Brain microvascular endothelial cell (primary cell): ENCODE measurements around the gene SEMA6A.

ENCODE experiments used
- DNase-seq: peaks from one replicate; pipeline ENCODE4 v3.0.0-alpha.2; 2020
- H3K27ac ChIP-seq: fragments of 250-450 bp; sonication (Bioruptor Pico); 2 replicates; pipeline ENCODE4 v1.5.1; 2020; ENCODE audit warnings: mild to moderate bottlenecking, moderate library complexity
- H3K27me3 ChIP-seq: fragments of 250-450 bp; sonication (Bioruptor Pico); replicated peaks from 2 replicates; pipeline ENCODE4 v1.5.1; 2020; ENCODE audit warnings: mild to moderate bottlenecking
- H3K36me3 ChIP-seq: fragments of 250-450 bp; sonication (Bioruptor Pico); replicated peaks from 2 replicates; pipeline ENCODE4 v1.5.1; 2020; ENCODE audit warnings: mild to moderate bottlenecking
- H3K4me3 ChIP-seq: 2 replicates; pipeline ENCODE4 v1.5.1; 2011; ENCODE audit warnings: low read depth, mild to moderate bottlenecking, control low read depth, low read length, moderate library complexity
- in situ Hi-C: cut with HindIII; loops from 2 replicates; pipeline ENCODE4 v1.10.0; 2017; ENCODE audit warnings: low sequenced_read_pairs, low pct_ligation_motif_present
- TF ChIP-seq, protein P1 (sequence below): IDR thresholded peaks from 2 replicates; pipeline ENCODE4 v1.5.1; 2011; ENCODE audit warnings: low read depth, mild to moderate bottlenecking, moderate library complexity, low read length, control low read depth, inconsistent platforms; ENCODE audit errors: missing control alignments

SEMA6A gene

DNA sequence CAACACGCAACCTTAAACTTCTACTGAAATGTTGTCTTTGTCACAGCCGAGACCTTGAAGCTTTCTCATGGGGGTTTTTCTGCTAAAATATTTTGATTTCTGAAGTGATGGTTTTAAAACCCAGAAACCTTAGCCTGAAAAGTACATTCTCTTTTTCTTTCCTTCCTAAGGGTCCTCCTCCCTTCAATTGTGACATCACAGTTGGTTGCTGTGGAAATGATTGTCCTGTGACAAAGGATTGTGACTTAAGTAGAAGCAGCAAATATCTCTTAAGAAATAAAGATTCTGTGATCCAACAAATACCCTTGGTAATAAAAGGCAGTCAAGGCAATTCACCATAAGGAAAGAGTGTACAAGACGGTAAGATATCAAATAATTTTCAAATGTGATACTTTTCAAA lies 125.2 kb downstream of the SEMA6A start:
- TF ChIP-seq, protein P1, sequence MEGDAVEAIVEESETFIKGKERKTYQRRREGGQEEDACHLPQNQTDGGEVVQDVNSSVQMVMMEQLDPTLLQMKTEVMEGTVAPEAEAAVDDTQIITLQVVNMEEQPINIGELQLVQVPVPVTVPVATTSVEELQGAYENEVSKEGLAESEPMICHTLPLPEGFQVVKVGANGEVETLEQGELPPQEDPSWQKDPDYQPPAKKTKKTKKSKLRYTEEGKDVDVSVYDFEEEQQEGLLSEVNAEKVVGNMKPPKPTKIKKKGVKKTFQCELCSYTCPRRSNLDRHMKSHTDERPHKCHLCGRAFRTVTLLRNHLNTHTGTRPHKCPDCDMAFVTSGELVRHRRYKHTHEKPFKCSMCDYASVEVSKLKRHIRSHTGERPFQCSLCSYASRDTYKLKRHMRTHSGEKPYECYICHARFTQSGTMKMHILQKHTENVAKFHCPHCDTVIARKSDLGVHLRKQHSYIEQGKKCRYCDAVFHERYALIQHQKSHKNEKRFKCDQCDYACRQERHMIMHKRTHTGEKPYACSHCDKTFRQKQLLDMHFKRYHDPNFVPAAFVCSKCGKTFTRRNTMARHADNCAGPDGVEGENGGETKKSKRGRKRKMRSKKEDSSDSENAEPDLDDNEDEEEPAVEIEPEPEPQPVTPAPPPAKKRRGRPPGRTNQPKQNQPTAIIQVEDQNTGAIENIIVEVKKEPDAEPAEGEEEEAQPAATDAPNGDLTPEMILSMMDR = no peak
- Histone ChIP-seq H3K27me3 (no peaks in the 10 kb centered on the region), H3K36me3 (no peaks in the 10 kb centered on the region), H3K27ac (no peak overlapping the region), H3K4me3 (no peak overlapping the region)
- no peak for DNase-seq
- in situ Hi-C loops = no loop called here

DNA sequence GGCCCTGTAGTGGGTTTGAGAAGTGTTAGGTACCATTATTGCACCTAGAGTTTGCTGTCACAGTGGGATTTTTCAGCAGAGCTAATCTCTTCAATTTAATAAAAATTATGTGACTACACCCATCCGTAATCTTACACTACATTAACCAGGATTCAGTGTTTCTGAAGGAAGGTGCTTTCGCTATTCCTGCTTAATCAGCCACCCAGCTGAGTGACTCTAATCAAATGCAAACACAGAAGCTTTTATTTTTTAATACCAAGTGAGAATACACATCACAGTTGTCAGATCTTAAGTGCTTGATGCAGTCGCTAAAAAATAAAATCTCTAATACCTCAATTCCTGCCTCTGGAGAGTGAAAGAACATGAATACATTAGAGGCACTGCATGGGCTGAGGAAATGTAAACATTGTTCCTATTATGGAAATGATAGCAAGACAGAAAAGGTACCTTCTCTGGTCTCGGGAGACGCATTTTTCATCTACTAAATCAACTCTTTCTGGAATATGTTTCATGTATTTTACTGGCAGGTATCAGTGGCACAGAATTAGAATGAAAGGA lies 125.7 kb downstream of the SEMA6A start:
- no peak for DNase-seq
- no peaks in the 10 kb centered on the region for H3K36me3 ChIP-seq
- H3K4me3 ChIP-seq = no peak overlapping the region
- in situ Hi-C loops = no loop called here
- TF ChIP-seq, protein P1 = no peak
- H3K27me3 ChIP-seq = no peaks in the 10 kb centered on the region
- no peak overlapping the region for H3K27ac ChIP-seq

DNA sequence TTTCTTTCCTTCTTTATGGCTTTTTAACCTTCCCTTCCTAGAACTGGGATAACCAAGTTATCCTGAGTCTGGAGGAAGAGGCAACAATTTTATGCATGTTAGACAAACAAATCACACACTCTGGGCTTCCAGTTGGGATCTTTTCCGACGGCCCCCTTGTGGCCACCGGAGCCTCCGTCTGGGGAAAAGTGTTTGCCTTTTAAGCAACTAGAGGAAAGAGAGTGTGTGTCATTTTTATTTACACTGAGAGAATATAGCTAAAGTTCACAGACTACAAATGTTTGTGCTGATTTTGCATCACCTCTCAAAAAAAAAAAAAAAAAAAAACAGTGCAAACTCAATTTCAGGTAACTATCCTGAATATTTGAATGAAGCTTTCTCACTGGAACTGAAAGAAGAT lies 126.2 kb downstream of the SEMA6A start:
- DNase-seq = no peak
- TF ChIP-seq, protein P1 = peak; percentile 8
- Histone ChIP-seq H3K27me3 (no peaks in the 10 kb centered on the region), H3K36me3 (no peaks in the 10 kb centered on the region), H3K27ac (no peak overlapping the region), H3K4me3 (no peak overlapping the region)
- in situ Hi-C loops = no loop called here

DNA sequence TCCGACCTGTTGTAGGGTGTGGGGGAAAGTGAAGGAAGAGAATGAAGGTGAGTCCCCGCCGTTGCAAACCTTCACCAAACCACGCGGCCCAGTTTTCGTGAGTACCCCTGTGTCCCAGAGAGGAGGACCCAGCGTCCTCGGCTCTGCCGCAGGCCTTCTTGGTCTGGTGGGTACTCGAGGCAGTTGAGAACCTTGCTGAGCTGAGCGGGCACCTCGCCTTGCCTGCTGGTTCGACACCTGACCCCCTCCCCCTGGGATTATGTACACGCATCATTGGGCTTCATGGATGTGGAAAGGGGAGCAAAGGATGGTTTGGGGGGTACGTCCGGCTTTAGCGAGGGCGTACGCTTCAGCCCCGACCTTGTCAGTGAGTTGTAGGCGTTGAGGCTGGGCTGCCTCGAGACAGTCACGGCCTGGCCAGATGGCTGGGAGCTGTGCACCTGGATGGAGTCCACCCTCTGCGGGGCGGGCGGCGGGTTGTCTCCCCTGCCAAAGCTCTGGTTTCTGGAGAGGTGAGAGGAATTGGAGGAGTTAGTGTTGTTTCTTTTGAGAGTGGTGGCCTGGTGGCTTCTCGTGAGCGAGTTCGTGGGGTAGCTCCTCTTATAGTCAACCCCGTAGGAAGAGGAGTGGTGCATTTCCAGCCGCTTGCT lies 128.1 kb downstream of the SEMA6A start:
- no peak for DNase-seq
- no peaks in the 10 kb centered on the region for H3K27me3 ChIP-seq
- in situ Hi-C loops = no loop called here
- TF ChIP-seq, protein P1 = no peak
- H3K4me3 ChIP-seq = no peak overlapping the region
- H3K36me3 ChIP-seq = no peaks in the 10 kb centered on the region
- no peak overlapping the region for H3K27ac ChIP-seq

DNA sequence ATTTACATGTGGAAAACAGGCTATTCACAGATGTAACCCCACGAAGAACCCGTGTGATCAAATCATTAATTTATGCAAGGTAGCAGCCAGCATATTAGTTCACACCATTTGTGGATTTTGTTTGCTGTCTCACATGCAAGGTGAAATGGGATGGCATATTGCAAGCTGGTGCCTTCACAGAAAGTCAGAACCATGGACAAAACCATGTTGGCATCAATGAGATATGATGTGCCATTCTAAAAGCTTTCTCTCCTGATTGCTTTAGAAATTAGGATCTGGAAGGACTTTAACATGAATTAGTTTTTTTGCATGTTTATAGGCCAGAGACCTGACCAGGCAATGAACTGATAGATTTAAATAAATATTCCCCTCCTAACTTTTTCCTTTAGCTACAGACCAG lies 129.3 kb downstream of the SEMA6A start:
- Histone ChIP-seq H3K27me3 (no peaks in the 10 kb centered on the region), H3K4me3 (no peak overlapping the region), H3K27ac (no peak overlapping the region), H3K36me3 (no peaks in the 10 kb centered on the region)
- TF ChIP-seq, protein P1 = no peak
- in situ Hi-C loops = no loop called here
- no peak for DNase-seq
